ENCODE data around the gene COL23A1.

The COL23A1 gene

GRCh38 chr5:178619390-178619789 lies 29.2 kb upstream of the COL23A1 start:
- DNase-seq = no peak
- Mint-ChIP-seq H3K9me3 (no peaks in the 10 kb centered on the region), H3K36me3 (ENCODE audit: low read depth) (peaks cover 77% of the 10 kb centered on the region), H3K4me1 (peaks cover 12% of the 10 kb centered on the region), H3K4me3 (no peak overlapping the region), H3K27ac (no peak overlapping the region), H3K27me3 (ENCODE audit: low read depth, poor library complexity) (no peaks in the 10 kb centered on the region)
- no peak for TF ChIP-seq CTCF (IDR thresholded peaks at IDR 0.05)

- Mint-ChIP-seq H3K36me3 (ENCODE audit: low read depth) (peaks cover 88% of the 10 kb centered on the region), H3K27ac (no peak overlapping the region), H3K9me3 (peaks cover 17% of the 10 kb centered on the region), H3K4me1 (no peaks in the 10 kb centered on the region), H3K27me3 (ENCODE audit: low read depth, poor library complexity) (peaks cover 6% of the 10 kb centered on the region), H3K4me3 (no peak overlapping the region)
- no peak for DNase-seq
- TF ChIP-seq CTCF (IDR thresholded peaks at IDR 0.05) = no peak
Measured at GRCh38 chr5:178612299-178612698, 22.1 kb upstream of the COL23A1 start.

GRCh38 chr5:178606269-178606668 lies 16.1 kb upstream of the COL23A1 start:
- DNase-seq = no peak
- no peak for TF ChIP-seq CTCF (IDR thresholded peaks at IDR 0.05)
- Mint-ChIP-seq H3K36me3 (ENCODE audit: low read depth) (peaks cover 93% of the 10 kb centered on the region), H3K4me3 (no peak overlapping the region), H3K27me3 (ENCODE audit: low read depth, poor library complexity) (peaks cover 9% of the 10 kb centered on the region), H3K9me3 (peaks cover 47% of the 10 kb centered on the region), H3K27ac (no peak overlapping the region), H3K4me1 (no peaks in the 10 kb centered on the region)

GRCh38 chr5:178605788-178606187 lies 15.6 kb upstream of the COL23A1 start:
- H3K27ac Mint-ChIP-seq = no peak overlapping the region
- no peak for TF ChIP-seq CTCF (IDR thresholded peaks at IDR 0.05)
- peaks cover 93% of the 10 kb centered on the region for H3K36me3 Mint-ChIP-seq (ENCODE audit: low read depth)
- H3K4me1 Mint-ChIP-seq = no peaks in the 10 kb centered on the region
- H3K9me3 Mint-ChIP-seq = peaks cover 44% of the 10 kb centered on the region
- DNase-seq = no peak
- H3K4me3 Mint-ChIP-seq = no peak overlapping the region
- peaks cover 9% of the 10 kb centered on the region for H3K27me3 Mint-ChIP-seq (ENCODE audit: low read depth, poor library complexity)

- DNase-seq = no peak
- Mint-ChIP-seq H3K9me3 (peaks cover 46% of the 10 kb centered on the region), H3K4me1 (no peaks in the 10 kb centered on the region), H3K36me3 (ENCODE audit: low read depth) (peaks cover 99% of the 10 kb centered on the region), H3K27ac (no peak overlapping the region), H3K27me3 (ENCODE audit: low read depth, poor library complexity) (peaks cover 7% of the 10 kb centered on the region), H3K4me3 (no peak overlapping the region)
- no peak for TF ChIP-seq CTCF (IDR thresholded peaks at IDR 0.05)
Measured at GRCh38 chr5:178602752-178603151, 12.6 kb upstream of the COL23A1 start.

- Mint-ChIP-seq H3K9me3 (peaks cover 51% of the 10 kb centered on the region), H3K4me1 (peaks cover 12% of the 10 kb centered on the region), H3K27me3 (ENCODE audit: low read depth, poor library complexity) (peaks cover 15% of the 10 kb centered on the region), H3K4me3 (no peak overlapping the region), H3K27ac (no peak overlapping the region), H3K36me3 (ENCODE audit: low read depth) (peaks cover 76% of the 10 kb centered on the region)
- DNase-seq = no peak
- TF ChIP-seq CTCF (IDR thresholded peaks at IDR 0.05) = no peak
Measured at GRCh38 chr5:178595750-178596149, 5.6 kb upstream of the COL23A1 start.

Measured in nephron progenitor cell (in vitro differentiated cells).